NCI-H2107 treated with DMSO at 0.1 percent for 48 hours (cell line): ENCODE measurements around the gene ZNRF1.

Experiments
- DNase-seq: peaks from one replicate; lab custom pipeline; 2025; ENCODE audit not compliant: unreplicated experiment; lab: John Stamatoyannopoulos, UW

ZNRF1 gene

GRCh38 chr16:75095204-75095621, 96.4 kb downstream of the ZNRF1 start:
- no peak for DNase-seq

- DNase-seq = no peak
Measured at GRCh38 chr16:75096656-75097055, 97.8 kb downstream of the ZNRF1 start.

DNA sequence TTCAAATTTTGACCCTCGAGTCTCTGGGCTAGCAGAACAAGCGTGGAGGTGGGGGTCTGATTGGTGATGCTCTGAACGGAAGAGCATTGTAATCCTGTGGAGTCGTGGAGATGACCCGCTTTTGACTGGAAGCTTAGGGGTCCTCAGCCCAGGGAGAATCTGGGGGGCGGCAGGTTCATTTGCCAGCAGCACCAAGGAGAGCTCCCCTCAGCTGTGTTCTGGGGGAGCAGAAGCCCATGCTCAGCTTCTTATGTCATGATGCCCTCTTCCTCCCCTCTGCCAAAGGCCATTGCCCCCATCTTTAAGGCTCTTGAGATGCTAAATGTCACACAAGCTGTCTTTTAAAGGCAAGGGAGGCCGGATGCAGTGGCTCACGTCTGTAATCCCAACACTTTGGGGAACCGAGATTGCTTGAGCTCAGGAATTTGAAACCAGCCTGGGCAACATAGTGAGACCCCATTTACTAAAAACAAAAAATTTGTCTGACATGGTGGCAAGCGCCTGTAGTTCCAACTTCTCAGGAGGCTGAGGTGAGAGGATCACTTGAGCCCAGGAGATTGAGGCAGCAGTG, 98.5 kb downstream of the ZNRF1 start:
- no peak for DNase-seq

GRCh38 chr16:75097941-75098901, 99.4 kb downstream of the ZNRF1 start:
- no peak for DNase-seq

DNA sequence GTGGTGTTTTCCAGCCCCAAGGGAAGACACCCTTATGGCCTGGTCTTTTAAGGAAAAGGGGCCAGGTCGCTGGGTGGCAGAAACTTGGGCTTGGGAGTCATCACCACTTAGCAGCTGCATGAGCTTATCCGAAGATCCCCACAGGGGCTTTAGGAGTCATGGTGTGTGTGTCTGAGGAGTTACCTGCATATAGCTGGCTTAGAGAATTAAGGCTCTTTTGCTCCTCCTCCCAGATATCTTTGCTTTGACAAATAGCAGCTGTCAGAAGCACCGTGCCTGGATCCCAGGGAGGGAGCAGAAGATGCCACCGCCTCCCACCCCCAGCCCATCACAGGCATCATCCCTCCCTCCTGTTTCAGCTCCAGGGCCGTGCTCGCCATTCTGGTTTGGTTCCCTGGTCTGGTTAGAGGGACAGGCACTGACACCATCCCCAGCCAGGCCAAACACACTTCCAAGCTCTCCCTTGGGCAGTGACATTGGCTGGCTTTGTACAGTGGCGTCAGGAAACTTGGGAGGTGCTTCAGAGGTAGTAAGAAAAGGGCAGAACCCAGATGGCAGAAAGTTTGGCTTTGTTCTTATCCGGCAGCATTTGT, 100.3 kb downstream of the ZNRF1 start:
- DNase-seq = no peak

GRCh38 chr16:75099738-75100602, 101.1 kb downstream of the ZNRF1 start:
- DNase-seq = no peak

GRCh38 chr16:75100603-75100990, 101.8 kb downstream of the ZNRF1 start:
- DNase-seq = no peak

- no peak for DNase-seq
Measured at GRCh38 chr16:75101635-75102034, 102.8 kb downstream of the ZNRF1 start.

- no peak for DNase-seq
Measured at GRCh38 chr16:75102595-75102994, 103.8 kb downstream of the ZNRF1 start.

- DNase-seq = no peak
Measured at GRCh38 chr16:75103994-75104393, 105.2 kb downstream of the ZNRF1 start.

- no peak for DNase-seq
Measured at GRCh38 chr16:75104836-75105235, 106.0 kb downstream of the ZNRF1 start.

GRCh38 chr16:75105306-75106061, 106.7 kb downstream of the ZNRF1 start:
- DNase-seq = no peak

GRCh38 chr16:75106351-75107274, 107.8 kb downstream of the ZNRF1 start:
- no peak for DNase-seq

GRCh38 chr16:75107505-75107904, 108.7 kb downstream of the ZNRF1 start:
- no peak for DNase-seq

- DNase-seq = peak; percentile 27
Measured at GRCh38 chr16:75108792-75109731, 110.2 kb downstream of the ZNRF1 start.

GRCh38 chr16:75109732-75110243, 111.0 kb downstream of the ZNRF1 start:
- DNase-seq = peak; percentile 36

DNA sequence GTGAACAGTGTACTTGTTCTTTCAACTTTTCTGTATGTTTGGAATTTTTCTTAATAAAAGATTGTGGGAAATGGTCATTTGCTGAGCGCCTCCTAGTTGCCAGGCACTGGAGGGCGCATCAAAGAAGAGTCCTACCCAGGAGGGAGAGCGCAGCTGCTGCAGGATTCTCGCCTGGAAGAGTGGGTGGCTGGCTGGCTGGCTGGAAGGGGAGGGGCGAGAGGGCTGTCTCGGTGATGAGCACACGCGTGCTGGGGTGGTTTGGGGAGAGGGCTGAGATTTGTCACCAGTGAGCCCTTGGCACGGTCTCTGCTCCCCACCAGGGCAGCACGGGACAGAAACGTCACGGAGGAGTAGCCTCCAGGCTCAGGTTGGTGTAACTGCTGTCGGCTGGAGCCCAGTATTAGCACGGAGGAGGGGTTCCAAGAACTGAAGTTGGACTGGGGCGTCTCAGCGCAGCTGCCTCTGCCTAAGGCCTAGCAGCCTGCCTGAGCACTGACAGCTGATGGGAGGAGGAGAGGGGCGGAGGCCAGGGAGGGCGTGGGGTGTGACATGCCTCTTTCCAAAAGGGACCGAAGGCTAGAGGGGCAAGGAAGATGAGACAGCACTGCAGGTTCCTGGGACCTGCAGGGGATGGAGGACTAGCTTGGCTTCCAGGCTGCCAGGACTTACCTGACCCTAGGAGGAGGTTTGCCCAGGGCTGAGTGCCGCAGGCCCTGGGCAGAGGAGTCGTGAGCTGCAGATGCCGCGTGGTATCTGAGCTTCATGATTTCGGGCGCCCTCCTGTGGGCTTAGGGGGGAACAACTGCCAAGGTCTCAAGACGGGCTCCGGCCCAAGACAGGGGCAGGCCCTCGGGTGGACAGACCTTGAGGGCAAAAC, 112.1 kb downstream of the ZNRF1 start:
- peak; percentile 78 for DNase-seq
